Measurements from ENCODE around the gene GRHL3.
A peak's percentile ranks its signal among the peaks of the same experiment; 100 is the strongest.

DNA sequence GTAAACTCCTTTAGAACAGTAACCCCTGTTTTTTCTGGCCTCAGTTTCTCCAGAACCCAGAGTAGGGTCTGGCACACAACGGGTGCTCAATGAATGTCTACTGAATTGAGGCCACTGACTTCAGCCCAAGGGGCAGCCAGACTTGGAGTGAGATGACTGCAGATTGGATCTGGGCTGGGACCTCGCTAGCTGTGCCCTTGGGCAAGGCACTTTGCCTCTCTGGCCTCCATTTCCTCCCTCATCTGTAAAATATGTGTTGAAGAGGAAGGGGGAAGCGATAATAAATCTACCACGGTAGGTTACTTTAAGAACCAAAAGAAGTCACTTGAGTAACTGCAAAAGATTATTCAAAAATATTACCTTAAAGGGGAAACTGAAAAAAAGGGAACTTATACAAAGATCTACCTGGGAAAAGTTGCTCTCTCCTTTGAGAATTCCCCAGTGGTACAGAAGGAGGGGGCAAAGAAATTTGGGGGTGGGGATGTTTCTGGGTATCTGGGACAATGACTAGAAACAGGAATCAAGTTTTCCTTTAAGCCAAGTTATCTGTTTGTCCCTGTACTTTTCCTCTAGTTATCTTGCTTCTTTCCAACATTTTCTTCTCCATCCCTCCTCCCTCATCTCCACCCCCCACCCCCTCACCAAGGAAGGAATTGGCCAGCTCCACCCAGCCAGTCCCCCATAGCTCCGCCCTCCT is 394 bp upstream of the GRHL3 start:
- TF ChIP-seq GATA2 (IDR thresholded peaks at IDR 0.05; ENCODE audit: low read depth, low read length) (0 out of 2 replicates have a peak, but pooled peaks have one; percentile 23), GATA3 (IDR thresholded peaks at IDR 0.05; ENCODE audit: low read depth, low read length) (no peak)
